ENCODE data around the gene XAF1.
"Not testable (repeated sequence)": the region's sequence is repeated elsewhere in the genome, so short reads cannot be mapped to it uniquely, and the experiment has no call there.

The XAF1 gene

GRCh38 chr17:6755281-6755680 lies 565 bp upstream of the XAF1 start:
- DNase-seq = no peak

- DNase-seq = peak; percentile 59
These were observed 682 bp downstream of the XAF1 start for GRCh38 chr17:6756425-6757031.

- DNase-seq = no peak
These were observed 1.9 kb downstream of the XAF1 start for GRCh38 chr17:6757747-6758146.

- DNase-seq = no peak
These were observed 5.9 kb downstream of the XAF1 start for GRCh38 chr17:6761779-6762178.

- no peak for DNase-seq
These were observed 12.6 kb downstream of the XAF1 start for GRCh38 chr17:6768447-6768846.

- no peak for DNase-seq
These were observed 16.2 kb downstream of the XAF1 start for GRCh38 chr17:6772016-6772415.

- not testable (repeated sequence) for DNase-seq
These were observed 19.1 kb downstream of the XAF1 start for GRCh38 chr17:6774906-6775305.

GRCh38 chr17:6775871-6776405 lies 20.1 kb downstream of the XAF1 start, which contains the start of gene FBXO39:
FBXO39 (plus strand) TSS chr17:6776215; CDS start chr17:6779869, 3,654 bp downstream.
- DNase-seq = no peak

- no peak for DNase-seq
These were observed 23.6 kb downstream of the XAF1 start for GRCh38 chr17:6779411-6779810.

GRCh38 chr17:6780001-6780400 lies 24.2 kb downstream of the XAF1 start:
- no peak for DNase-seq

- DNase-seq = no peak
These were observed 25.0 kb downstream of the XAF1 start for GRCh38 chr17:6780886-6781285.

GRCh38 chr17:6782244-6782643 lies 26.4 kb downstream of the XAF1 start:
- no peak for DNase-seq

GRCh38 chr17:6786618-6787017 lies 30.8 kb downstream of the XAF1 start:
- no peak for DNase-seq

- no peak for DNase-seq
These were observed 31.3 kb downstream of the XAF1 start for GRCh38 chr17:6787081-6787693.

GRCh38 chr17:6789146-6789545 lies 33.3 kb downstream of the XAF1 start:
- no peak for DNase-seq

- no peak for DNase-seq
These were observed 38.1 kb downstream of the XAF1 start for GRCh38 chr17:6793748-6794493.

- no peak for DNase-seq
These were observed 40.4 kb downstream of the XAF1 start for GRCh38 chr17:6796017-6796886.

- DNase-seq = no peak
These were observed 41.1 kb downstream of the XAF1 start for GRCh38 chr17:6796887-6797490.

- DNase-seq = no peak
These were observed 42.0 kb downstream of the XAF1 start for GRCh38 chr17:6797718-6798351.

- no peak for DNase-seq
These were observed 43.9 kb downstream of the XAF1 start for GRCh38 chr17:6799738-6800137.

- no peak for DNase-seq
These were observed 44.7 kb downstream of the XAF1 start for GRCh38 chr17:6800422-6801027.

- DNase-seq = no peak
These were observed 55.7 kb downstream of the XAF1 start for GRCh38 chr17:6811510-6811909.

Data from activated CD8-positive, alpha-beta memory T cell treated with anti-CD3 and anti-CD28 coated beads for 24 hours (primary cell).